Measurements from ENCODE around the gene CLDN5.
"Not testable (repeated sequence)": the region's sequence is repeated elsewhere in the genome, so short reads cannot be mapped to it uniquely, and the experiment has no call there.

The CLDN5 gene, protein sequence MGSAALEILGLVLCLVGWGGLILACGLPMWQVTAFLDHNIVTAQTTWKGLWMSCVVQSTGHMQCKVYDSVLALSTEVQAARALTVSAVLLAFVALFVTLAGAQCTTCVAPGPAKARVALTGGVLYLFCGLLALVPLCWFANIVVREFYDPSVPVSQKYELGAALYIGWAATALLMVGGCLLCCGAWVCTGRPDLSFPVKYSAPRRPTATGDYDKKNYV

DNA sequence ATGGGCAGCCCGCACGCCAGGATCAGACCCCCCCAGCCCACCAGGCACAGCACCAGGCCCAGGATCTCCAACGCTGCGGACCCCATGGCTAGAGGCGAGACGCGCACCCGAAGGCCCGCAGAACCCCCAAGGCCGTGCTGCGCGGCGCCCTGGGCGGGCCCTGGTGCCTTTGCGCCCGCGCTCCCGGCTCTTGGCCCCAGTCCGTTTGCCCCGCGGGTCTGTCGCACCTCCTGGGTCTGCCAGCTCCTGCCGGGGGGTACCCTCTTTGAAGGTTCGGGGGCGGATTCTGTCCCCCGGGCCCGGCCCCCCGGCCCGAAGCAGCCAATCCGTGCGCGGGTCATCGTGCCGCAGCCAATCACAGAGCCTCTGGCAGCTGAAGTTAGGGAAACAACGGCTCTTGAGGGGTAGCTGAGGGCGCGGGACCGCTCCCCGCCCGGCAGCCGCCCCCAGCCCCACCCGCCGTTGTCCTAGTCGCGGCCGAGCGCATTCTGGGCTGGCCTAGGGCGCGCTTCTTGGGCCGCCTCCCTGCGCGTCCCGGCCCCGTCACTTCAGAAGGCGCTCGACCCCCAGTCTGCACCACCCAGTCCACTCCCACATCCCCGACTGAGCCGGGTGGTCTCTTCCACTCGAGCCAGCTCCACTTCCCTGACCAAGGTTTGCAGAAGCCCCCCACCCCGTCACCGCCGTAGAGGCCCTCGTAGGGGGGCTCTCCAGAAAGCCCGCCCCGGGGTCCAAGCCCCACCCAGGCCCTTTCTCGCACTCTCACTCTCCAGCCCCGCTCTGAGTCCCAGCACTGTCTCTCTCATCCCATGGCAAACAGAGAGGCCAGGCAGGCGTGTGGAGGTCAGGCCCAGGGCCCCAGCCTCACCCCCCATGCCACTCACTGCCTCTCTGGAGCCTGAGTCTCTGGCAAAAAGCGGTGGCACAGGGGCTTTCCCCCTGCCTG, at the start of gene CLDN5:
TSS of gene CLDN5 (minus strand) at position 241 of the 946 bp plus-strand sequence. CDS start at position 86, 155 bp downstream.
- DNase-seq: no peak

DNA sequence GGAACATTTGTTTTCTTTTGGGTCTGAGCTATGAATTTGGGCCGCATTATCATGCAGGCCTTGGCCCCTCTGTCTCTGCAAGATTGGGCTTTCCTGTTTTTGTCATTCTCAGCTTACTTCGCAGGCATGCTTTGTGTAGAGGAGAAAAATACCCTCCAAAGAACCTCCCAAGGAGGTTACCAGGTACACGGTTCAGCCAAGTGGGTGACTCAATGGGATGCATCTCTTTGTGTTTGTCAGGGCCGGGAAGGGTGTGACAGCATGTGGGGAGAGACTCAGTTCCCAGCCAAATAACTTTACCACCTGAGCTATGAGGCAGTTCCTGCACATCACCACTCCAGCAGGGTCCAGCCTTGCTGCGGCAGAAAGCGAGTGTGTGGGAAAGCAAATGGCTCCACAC, 47.8 kb upstream of the CLDN5 start:
- DNase-seq: no peak

DNA sequence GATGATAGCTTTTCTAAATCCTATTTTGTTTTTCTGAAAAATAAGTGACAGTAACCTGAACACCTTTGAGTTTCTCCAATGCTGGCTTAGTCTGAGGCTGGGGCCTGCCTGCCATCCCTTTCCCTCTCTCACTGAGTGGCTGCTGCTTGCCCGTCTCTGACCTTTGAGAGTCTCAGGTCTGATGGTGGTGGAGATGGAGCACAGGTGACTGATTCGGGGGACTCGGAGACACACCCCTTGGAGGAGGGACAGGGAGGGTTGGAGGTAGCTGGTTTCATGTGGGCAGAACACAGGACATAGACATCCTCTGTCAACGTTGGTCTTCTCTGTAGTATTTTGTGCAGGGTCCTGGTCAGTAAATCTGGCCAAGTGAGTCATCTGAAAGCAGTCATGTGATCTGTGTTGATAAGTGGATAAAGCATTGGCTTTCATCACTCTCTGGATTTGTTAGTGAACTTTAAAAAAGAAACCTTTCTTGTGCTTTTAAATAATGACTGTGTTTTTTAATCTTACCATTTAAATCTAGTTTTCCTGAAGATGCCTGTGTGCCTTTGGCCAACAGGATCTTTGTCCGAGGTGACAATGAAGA, 47.1 kb upstream of the CLDN5 start:
- no peak for DNase-seq

DNA sequence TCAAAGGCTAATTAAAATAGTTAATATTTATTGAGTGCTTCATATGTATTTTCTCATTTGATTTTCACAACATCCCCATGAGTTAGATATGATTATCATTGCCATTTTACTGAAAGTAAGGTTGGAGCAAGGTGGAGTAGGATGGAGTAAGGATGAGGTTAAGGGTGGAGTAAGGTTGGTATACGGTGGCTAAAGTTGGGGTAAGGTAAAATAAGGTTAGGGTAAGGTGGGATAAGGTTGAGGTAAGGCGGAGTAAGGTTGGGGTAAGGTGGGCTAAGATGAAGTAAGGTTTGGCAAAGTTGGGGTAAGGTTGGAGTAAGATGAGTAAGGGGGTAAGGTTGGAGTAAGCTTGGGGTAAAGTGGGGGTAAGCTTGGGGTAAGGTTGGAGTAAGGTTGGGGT, 45.8 kb upstream of the CLDN5 start:
- no peak for DNase-seq

DNA sequence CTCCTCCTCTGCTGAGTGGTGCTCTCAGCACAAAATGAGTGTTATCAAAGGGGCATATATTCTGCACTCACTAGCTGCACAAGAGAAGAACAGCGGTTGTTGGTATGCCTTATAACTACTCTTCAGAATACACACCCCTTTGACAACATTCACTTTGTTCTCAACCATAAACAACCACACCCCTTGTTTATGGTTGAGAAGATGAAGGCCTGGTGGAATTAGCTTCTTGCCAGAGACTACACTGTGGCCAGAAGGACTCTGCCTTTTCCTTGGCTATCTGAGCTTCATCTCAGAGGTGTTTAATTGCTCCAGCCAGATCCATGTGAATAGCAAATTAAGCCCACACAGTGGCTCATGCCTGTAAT, 45.0 kb upstream of the CLDN5 start:
- DNase-seq: no peak

DNA sequence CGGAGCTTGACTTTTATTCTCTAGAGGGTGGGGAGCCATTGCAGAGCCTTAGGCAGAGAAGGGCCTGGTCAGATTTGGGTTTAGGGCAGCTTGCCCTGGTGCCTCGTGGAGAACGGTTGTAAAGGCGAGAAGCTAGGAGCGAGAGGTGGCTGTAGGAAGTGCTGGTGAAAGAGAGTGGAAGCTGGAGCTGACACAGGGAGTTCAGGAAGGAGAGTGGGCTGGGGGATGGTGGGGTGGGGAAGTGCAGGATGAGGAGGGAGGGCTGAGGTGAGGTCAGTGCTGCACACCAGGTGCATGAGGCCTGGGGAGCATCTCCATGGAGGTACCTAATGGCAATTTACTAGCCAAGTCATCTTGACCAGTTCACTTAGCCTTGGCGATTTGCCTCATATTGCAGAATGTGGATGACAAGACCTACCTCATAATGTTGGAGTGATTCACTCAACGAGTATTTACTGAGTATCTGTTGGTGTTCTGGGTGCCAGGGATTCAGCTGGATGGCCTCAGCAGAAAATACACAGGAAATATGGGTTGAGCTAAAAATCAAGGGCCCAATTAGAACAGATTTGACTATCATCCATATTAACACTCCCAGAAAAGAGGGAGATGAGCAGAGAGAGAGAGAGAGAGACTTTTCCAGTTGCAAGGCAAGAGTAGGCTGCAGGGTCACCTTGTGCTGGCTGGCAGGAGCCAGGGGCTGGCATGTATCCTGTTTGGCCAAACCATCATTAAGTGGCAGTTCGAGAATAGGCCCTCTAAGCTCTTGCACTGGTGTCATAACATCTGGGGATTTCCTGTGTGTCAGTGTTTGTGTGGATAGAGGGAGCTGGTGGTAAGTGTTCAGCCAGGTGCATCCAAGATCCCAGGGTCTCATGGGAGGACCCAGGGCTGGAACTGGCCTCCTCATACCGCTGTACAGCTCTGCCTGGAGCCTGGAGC, 44.4 kb upstream of the CLDN5 start:
- no peak for DNase-seq

DNA sequence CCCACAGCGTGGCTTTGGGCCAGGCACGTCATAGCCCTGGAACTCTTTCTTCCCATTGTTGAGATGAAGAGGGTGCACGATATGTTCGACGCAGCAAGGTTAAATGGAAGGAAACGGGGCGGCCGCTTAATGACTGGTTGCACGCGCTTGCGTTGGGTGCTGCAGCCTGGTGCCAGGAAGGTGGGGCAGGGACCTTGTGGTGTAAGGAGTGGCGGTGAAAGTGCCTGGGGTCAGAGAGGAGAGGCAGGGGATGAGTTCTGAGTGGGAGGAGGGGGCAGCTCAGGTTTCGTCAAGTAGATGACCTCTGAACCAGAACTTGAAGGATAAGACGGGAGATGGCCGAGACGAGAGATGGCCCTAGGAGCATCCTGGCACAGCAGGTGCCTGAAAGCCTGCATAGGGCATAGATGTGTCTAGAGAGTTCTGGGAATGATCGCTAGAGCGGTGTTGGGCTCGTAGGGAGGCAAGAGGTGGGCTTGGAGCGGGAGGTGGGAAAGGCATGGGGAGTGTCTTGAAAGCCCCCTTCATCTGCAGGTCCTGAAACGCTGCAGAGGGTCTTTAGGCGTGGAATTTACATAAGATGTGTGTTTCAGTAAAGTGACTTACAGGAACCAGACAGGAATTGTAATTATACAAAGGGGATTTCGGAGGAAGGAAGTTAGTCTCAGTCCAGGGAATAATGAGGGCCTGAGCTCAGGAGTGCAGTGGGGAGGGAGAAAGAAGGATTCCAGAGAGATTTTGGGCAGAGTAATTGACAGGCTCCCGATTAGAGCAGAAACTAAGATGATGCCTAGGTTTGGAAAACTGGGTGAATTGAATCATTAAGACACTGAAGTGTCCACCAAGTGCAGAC, 43.2 kb upstream of the CLDN5 start:
- no peak for DNase-seq

DNA sequence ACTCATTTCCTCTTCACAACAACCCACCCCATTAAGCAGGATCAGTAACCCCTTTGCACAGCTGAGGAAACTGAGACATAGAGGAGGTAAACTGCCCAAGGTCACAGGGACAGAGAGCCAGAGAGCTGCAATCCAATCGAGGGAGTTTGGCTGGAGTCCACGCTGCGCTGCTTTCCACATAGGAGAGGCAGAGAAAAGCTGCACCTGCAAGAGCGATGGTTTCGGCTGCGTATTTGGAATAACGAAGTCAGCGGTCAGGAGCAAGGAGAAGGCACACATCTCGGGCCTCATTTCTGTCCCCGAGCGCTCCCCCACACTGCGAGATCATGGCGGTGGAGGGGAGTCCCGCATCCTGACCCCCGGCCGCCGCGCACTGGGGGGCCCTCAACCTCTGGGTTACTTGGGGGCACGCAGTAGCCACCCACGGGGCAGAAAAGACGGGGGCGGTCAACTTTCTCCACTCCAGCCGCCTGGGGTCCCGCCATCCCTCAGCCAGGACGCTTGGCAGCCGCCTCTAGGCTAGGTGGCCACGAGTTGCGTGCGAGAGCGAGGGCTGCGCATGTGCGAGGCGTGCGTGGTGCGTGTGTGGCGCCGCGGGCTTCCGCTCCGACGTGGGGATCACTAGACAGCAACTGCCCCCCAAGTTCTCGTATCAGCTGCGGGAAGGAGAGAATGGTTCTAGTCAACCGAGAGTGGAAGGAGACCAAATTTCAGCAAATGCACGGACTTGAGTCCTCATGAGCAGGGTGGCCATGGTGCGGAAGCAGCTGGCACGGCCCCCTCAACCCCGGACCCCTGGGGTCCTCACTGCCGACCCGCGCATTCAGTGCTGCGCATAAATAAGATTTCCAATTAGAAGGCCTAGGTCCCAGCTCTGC, 42.3 kb upstream of the CLDN5 start:
- no peak for DNase-seq

DNA sequence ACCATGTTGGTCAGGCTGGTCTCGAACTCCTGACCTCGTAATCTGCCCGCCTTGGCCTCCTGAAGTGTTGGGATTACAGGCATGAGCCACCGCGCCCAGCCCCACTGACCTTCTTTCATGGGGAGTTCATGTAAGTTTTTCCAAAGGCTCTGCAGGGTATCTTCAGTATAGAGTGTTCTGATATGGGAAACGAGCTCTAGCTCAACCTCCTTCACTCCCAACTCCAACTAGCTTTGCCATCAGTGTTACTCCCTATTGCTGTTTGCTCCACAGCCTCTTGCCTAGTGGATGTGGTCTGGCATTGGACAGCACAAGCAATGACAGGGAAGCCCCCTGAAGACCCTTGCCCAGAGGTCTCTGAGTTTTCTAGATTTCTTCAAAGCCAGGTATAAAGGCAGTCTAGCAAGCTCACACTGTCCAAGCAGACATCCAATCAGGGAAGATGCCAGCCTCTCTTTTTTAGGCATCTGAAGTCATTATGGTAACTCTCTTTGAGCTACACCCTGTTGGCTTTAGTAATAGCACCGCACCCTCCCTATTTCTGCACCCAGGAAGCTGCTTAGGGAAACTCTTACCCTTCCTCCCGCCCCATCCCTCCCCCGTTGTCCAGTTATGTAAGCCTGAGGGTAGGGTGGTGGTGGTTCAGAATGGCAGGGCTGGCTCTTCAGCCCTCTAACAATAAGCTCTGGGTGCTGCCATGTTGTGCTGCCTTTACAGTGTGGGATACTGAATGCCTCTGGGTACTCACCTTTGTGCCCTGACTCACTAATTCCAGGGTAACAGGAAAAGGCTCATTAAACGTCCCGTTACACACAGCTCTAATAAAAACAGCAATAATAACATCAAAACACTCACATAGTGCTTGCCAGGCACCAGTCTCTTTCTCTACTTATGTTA, 41.4 kb upstream of the CLDN5 start:
- no peak for DNase-seq

DNA sequence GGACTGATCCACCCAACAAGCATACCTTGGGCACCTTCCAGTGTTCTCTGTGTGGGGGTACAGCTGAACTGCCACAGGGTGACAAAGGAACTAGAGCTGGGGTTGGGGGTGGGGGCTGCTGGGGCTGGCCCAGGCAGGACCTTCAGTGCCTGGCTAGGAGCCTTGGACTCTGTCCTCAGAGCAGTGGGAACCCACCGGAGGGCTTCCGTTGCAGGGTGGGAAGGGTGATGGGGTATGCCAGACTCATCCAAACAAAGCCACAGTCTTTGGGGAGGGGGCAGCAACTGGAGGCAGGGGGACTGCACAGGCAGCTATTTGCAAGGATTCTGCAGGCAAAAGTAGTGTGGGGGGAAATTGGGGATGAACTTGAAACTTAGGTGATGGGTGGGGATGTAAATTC, 35.7 kb upstream of the CLDN5 start:
- DNase-seq: no peak

DNA sequence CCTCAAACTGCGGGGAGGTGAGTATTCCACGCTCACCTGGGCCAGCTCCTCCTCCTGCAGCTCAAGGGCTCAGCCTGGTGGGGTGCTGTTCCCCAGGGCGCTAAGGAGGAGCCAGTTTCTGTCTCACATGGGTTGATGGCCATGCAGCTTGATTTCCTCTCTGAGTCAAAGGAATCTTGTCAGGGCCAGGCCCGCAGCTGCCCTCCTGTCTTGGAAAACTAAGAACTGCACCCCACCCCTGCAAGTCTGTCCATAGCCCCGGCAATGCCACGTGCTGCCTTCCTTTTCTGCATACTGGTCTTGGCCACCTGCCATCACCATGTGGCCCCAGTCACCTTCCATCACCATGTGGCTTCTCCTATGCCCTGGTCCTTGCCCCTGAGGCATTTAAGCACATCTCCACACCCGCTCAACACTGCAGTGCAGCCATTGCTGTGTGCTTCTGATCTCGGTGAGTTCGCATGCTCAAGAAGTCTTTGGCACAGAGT, 35.2 kb upstream of the CLDN5 start:
- no peak for DNase-seq

DNA sequence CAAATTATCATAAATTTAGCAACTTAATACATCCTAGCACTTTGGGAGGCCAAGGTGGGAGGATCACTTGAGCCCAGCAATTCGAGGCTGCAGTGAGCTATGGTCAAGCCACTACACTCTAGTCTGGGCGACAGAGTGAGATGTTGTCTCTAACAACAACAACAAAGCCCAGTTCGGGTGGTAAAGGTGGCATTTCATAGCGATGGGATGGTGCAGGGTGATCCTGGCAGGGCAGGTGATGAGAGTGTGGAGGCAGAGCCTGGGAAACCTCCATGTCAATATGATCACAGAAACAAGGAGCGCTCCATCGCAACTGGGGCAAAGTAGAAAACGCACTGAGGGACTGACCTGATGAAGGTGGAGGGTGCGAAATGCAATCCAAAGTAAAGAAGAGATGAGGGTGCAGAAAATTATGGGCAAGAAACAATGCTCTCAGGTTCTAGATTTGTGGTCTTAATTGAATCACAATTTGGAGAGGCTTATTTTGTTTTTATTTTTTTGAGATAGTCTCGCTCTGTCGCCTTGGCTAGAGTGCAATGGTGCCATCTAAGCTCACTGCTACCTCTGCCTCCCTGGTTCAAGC, 32.8 kb upstream of the CLDN5 start:
- no peak for DNase-seq

DNA sequence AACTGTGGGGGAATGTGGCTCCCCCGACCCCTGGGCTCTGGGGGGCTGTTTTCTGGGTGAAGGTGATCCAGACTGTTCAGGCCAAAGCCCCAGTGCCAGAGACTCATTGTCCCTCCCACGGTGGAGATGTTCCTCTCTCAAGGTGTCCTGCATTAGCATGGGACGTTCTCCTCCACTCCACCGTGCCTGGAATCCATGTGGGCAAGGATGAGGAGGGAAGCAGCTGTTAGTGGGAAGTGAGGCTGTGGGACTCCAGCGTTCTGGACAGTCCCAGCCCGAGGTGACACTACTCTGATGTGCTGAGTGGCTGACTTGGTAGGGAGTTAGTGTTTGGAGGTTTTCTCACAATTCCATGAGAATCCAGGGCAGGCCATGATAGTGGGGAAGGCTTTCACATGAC, 31.4 kb upstream of the CLDN5 start:
- no peak for DNase-seq

DNA sequence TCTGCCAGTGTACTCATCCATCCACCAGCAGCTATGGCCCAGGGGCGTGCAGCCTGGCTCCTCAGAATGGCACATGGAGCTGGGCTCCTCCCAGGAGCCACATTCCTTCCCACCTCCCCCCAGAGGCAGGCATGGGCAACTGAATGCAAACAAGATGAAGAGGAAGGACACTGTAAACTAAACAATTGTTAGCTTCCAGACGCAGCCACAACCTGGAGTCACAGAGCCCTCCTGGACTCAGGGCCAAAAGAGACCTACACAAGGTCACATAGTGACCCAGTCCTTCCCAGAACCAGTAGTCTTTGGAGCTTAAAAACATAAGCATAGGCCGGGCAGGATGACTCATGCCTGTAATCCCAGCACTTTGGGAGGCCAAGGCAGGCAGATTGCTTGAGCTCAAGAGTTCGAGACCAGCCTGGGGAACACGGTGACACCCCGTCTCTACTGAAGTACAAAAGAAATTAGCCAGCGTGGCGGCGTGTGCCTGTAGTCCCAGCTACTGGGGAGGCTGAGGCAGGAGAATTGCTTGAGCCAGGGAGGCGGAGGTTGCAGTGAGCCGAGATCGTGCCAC, 30.7 kb upstream of the CLDN5 start:
- DNase-seq: no peak

DNA sequence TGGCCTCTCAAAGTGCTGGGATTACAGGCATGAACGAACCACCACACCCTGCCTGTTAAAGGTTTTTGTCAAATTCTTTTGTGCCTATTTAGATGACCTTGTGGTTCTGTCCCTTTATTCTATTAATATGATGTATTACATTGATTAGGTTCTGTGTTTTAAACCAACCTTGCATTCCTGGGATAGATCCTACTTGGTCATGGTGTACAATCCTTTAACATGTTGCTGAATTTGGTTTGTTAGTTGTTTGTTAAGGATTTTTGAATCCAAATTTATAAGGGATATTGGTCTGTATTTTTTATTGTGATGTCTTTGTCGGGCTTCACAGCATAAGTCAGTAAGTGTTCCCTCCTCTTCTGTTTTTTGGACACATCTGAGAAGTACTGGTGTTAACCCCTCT, 29.0 kb upstream of the CLDN5 start:
- no peak for DNase-seq

DNA sequence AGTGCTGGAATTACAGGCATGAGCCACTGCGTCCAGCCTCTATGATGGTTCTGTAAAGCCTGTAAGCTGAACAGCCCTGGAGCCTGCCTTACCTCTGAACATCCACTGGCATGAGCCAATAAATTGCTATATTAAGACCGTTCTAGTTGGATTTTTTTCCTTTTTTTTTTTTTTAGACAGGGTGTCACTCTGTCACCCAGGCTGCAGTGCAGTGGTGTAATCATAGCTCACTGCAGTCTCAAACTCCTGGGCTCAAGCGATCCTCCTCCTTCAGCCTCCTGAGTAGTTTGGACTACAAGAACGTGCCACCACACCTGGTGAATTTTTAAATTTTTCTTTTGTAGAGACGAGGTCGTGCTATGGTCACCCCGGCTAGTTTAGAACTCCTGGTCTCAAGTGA, 26.2 kb upstream of the CLDN5 start:
- no peak for DNase-seq

DNA sequence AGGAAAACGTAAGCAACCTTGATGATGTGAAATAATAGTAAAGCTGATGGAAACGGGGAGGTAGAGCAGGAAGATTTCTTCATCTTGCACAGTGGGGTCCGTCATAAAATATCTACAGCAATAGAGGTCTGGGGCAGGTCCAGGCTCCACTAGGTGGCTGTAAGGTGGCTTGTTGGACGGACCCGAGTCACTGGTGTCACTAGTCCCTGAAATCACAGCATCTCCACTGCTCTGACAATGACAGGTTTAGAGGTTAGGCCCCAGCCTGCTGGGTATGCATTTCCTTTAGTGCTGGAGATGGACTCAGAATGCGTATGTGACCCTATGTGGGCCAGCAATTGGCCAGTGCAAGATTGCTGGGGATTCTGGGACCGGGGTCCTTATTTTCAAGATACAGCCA, 25.2 kb upstream of the CLDN5 start:
- no peak for DNase-seq

DNA sequence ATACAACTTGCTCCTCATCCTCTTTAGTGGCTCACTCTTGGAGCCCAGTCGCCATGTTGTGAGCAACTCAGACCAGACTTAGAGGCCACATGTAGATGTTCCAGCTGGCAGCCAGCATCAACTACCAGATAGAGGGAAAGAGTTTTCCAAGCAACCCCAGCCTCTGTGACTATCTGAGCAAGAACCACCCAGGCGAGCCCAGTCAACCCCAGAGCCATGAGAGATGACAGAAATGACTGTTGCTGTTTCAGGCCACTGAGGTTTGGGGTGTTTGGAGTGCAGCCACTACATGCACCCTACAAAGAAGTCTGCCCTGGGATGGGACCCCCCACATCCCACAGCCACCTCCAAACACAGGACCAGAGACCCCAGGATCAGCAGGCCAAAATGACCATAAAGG, 24.8 kb upstream of the CLDN5 start:
- no peak for DNase-seq

DNA sequence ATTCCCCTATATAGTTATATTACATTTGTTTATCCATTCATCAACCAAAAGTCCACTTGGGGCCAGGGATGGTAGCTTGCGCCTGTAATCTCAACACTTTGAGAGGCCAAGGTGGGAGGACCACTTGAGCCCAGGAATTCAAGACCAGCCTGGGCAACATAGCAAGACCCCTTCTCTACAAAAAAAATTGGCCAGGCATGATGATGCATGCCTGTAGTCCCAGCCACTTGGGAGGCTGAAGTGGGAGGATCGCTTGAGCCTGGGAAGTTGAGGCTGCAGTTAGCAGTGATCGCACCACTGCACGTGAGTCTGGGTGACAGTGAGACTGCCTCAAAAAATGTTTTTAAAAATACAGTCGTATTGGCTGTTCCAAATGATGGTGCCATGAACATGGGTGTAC, 24.2 kb upstream of the CLDN5 start:
- not testable (repeated sequence) for DNase-seq
